Ovary (tissue), 9 donors: ENCODE measurements around the gene GPR101. TPM values are rescaled to one million over a fixed set of nuclear protein-coding genes. Genes with fewer than 3 reads are reported as not detected.
A peak's percentile ranks its signal among the peaks of the same experiment; 100 is the strongest.
"Not testable (repeated sequence)": the region's sequence is repeated elsewhere in the genome, so short reads cannot be mapped to it uniquely, and the experiment has no call there.

Source experiments
- DNase-seq, 5 donors: peaks; one replicate each; pipeline ENCODE4 v3.0.0-alpha.2; 2019 to 2020
- H3K27ac ChIP-seq, 2 donors: fragments of 200-600 bp; one replicate each; pipeline versions ENCODE4 v1.5.1 to v1.8.0; 2019 to 2022
- H3K27me3 ChIP-seq: fragments of 200-600 bp; one replicate; pipeline ENCODE4 v1.8.0; 2022
- H3K36me3 ChIP-seq: fragments of 200-600 bp; sonication (generic); one replicate; pipeline ENCODE4 v1.5.1; 2019
- H3K4me1 ChIP-seq: one replicate; pipeline ENCODE4 v1.8.1; 2013; ENCODE audit warnings: mild to moderate bottlenecking, moderate library complexity; ENCODE audit not compliant: insufficient read depth
- H3K4me3 ChIP-seq: fragments of 200-600 bp; sonication (generic); one replicate; pipeline ENCODE4 v1.5.1; 2017
- H3K9me3 ChIP-seq, 2 donors: fragments of 200-600 bp in 1 of 2; sonication (generic) in 1 of 2; one replicate each; pipeline versions ENCODE4 v1.5.1 to v1.8.1; 2013 to 2019; ENCODE audit warnings: mild to moderate bottlenecking in 1 of 2, moderate library complexity in 1 of 2
- CTCF ChIP-seq, 3 donors: fragments of 450-650 bp in 2 of 3; fragments of 200-600 bp in 1 of 3; IDR thresholded peaks; one replicate each; pipeline versions ENCODE4 v1.5.1 to v1.8.0; 2016 to 2022; ENCODE audit warnings: antibody characterized with exemption in 3 of 3, mild to moderate bottlenecking in 1 of 3
- EP300 ChIP-seq: sonication (generic); formaldehyde crosslinking; IDR thresholded peaks from one replicate; pipeline ENCODE4 v1.6.1; 2017; ENCODE audit warnings: antibody characterized with exemption
- POLR2A ChIP-seq: fragments of 450-650 bp; IDR thresholded peaks from one replicate; pipeline ENCODE4 v1.6.1; 2017; ENCODE audit warnings: antibody characterized with exemption, mild to moderate bottlenecking, moderate library complexity
- WGBS, 3 donors: extraction: QIAGEN DNeasy Blood & Tissue Kit in 1 of 3; methylation state at CpG; one replicate each; pipeline versions ENCODE4 v1.1.5 to v1.1.7; 2013 to 2017; 5-methylcytosine and 5-hydroxymethylcytosine counted together
- intact Hi-C, 4 donors: fragments of 100-400 bp; cut with DNase I; formaldehyde crosslinking; loops; one replicate each; pipeline versions ENCODE4 v1.11.0 to v1.15.1; 2022 to 2023
- polyA plus RNA-seq, 2 donors: library from polyadenylated mRNA; stranded (reverse); fragments of 200-250 nt in 1 of 2; fragments of 350-450 nt in 1 of 2; fragmentation: Illumina TruSeq in 1 of 2; extraction: RNeasy Lipid Tissue Mini Kit (QIAGEN cat#74804) in 1 of 2; gene quantifications; one replicate each; pipeline ENCODE4 v1.2.3, GENCODE V29; 2013 to 2014
- total RNA-seq, 7 donors: library from RNA; depleted of rRNA in 2 of 7; stranded (reverse); fragments of >200 nt in 2 of 7; fragmentation: NEBNext Ultra II Directional in 3 of 7; extraction: Animal tissue kit (Norgen Biotek cat#: 25700) in 3 of 7; gene quantifications; one replicate each; pipeline versions ENCODE4 v1.1.0 to v1.2.4, GENCODE V29; 2016 to 2023
- donor health status: DM: no; HTN: no; CAD: no; lungs with moderate emphysema.
- donor health status: DM: no; HTN: no; CAD: no.
- donor health status: Bipolar disorder and iron deficiency.
- donor health status: DM: yes; HTN: yes; CAD: no.
- donor health status: DM: no; HTN: no; CAD: no.
- donor health status: DM: yes; HTN: yes; CAD: no.

GPR101 gene
- total and polyA plus RNA-seq, 9 donors = not detected

- H3K27me3 ChIP-seq = no peaks in the 10 kb centered on the region
- DNase-seq = peak in 2 of 5 donors; percentile 26 to 39
- intact Hi-C loops = no loop called here
- no peaks in the 10 kb centered on the region for H3K36me3 ChIP-seq
- no peaks in the 10 kb centered on the region for H3K9me3 ChIP-seq
- peak overlapping the region; percentile 23 for H3K4me3 ChIP-seq
- TF ChIP-seq CTCF (IDR thresholded peaks at IDR 0.05) (no peak), POLR2A (no peak), EP300 (no peak)
- WGBS, 3 donors = 29 to 35% (median 35%) methylated on average over 49 of the region's 49 CpGs
- H3K27ac ChIP-seq = no peak overlapping the region
- no peaks in the 10 kb centered on the region for H3K4me1 ChIP-seq
Observed at GRCh38 chrX:137031517-137032340, 2.1 kb downstream of the GPR101 start.

- intact Hi-C loops = no loop called here
- Histone ChIP-seq H3K27ac (no peak overlapping the region), H3K36me3 (no peaks in the 10 kb centered on the region), H3K27me3 (no peaks in the 10 kb centered on the region), H3K4me1 (no peaks in the 10 kb centered on the region), H3K4me3 (no peak overlapping the region), H3K9me3 (no peaks in the 10 kb centered on the region)
- TF ChIP-seq CTCF (IDR thresholded peaks at IDR 0.05) (no peak), POLR2A (no peak), EP300 (no peak)
- 30 to 45% (median 32%) methylated on average over 15 to 16 of the region's 16 CpGs for WGBS, 3 donors
- no peak for DNase-seq
Observed at GRCh38 chrX:137031039-137031438, 2.8 kb downstream of the GPR101 start.

GRCh38 chrX:137028699-137029098, 5.1 kb downstream of the GPR101 start:
- no peaks in the 10 kb centered on the region for H3K27me3 ChIP-seq
- 38 to 43% (median 41%) methylated on average over 2 of the region's 2 CpGs for WGBS, 3 donors
- no peaks in the 10 kb centered on the region for H3K4me1 ChIP-seq

GRCh38 chrX:137025930-137026329, 7.9 kb downstream of the GPR101 start:
- Histone ChIP-seq H3K27me3 (no peaks in the 10 kb centered on the region), H3K9me3 (no peaks in the 10 kb centered on the region), H3K36me3 (no peaks in the 10 kb centered on the region), H3K4me3 (no peak overlapping the region), H3K27ac (no peak overlapping the region), H3K4me1 (no peaks in the 10 kb centered on the region)
- DNase-seq = no peak
- TF ChIP-seq CTCF (IDR thresholded peaks at IDR 0.05) = no peak
- TF ChIP-seq POLR2A = no peak
- TF ChIP-seq EP300 = no peak
- intact Hi-C loops = no loop called here
- 32 to 35% (median 33%) methylated on average over 5 of the region's 5 CpGs for WGBS, 3 donors

More at GRCh38 chrX:137028699-137029098, 5.1 kb downstream of the GPR101 start:
- no peak for DNase-seq
- intact Hi-C loops = no loop called here
- H3K4me3 ChIP-seq = no peak overlapping the region
- H3K36me3 ChIP-seq = no peaks in the 10 kb centered on the region
- no peak overlapping the region for H3K27ac ChIP-seq
- no peaks in the 10 kb centered on the region for H3K9me3 ChIP-seq
- TF ChIP-seq EP300 = no peak
- TF ChIP-seq POLR2A = no peak
- no peak for TF ChIP-seq CTCF (IDR thresholded peaks at IDR 0.05)

- 90% methylated on average over 18 of the region's 31 CpGs; no CpG with 5 or more reads in 2 of the 3 donors for WGBS, 3 donors
- H3K27me3 ChIP-seq, intact Hi-C loops, H3K9me3 ChIP-seq, H3K36me3 ChIP-seq, H3K27ac ChIP-seq, H3K4me1 ChIP-seq, DNase-seq, H3K4me3 ChIP-seq: not testable (repeated sequence)
Observed at GRCh38 chrX:137000236-137000635, 33.6 kb downstream of the GPR101 start.
